ENCODE measurements around the gene PDE9A. TPM values are rescaled to one million over a fixed set of nuclear protein-coding genes. Genes with fewer than 3 reads are reported as not detected.

Gene PDE9A
- total and polyA plus RNA-seq, 9 donors, result 3.9 to 11.3 (median 6.9) TPM

DNA sequence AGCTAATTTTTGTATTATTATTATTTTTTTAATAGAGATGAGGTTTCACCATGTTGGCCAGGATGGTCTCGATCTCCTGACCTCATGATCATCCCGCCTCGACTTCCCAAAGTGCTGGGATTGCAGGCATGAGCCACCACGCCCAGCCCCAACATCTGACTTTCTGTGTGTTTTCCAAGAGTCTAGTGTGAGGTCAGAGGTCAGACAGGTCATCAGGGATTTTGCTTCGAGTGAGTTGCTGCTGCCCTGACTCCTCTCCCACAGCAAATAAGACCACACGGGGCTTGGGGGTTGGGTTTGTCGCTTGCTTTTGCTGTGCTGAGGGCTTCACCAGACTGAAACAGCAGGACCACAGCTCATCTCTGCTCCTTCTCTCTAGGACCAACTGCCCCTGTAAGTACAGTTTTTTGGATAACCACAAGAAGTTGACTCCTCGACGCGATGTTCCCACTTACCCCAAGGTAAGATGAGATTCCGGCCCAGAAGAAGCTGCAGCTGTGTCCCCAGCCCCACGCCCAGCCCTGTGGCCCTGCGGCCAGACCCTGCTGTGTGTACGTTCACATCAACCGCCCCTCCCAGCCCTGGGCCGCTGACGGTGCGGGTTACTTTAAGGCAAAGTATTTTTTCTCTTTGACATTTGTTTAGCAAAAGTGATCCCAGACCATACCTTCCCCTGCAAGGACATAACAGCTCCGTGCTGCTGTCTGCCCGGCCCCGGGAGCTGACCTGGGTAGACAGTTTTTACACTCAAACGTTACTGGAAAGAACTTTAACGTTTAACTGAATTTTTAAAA lies 97.5 kb downstream of the PDE9A start:
- H3K27me3 ChIP-seq, result no peaks in the 10 kb centered on the region
- no peaks in the 10 kb centered on the region for H3K9me3 ChIP-seq
- no peak for DNase-seq
- no peaks in the 10 kb centered on the region for H3K4me1 ChIP-seq (ENCODE audit: insufficient read depth)
- no peak overlapping the region for H3K4me3 ChIP-seq
- H3K27ac ChIP-seq, result no peak overlapping the region
- 88 to 90% (median 89%) methylated on average over 23 of the region's 23 CpGs for WGBS, 3 donors
- intact Hi-C loops (cut with DNase I), result no loop called here
- no peaks in the 10 kb centered on the region for H3K36me3 ChIP-seq
- TF ChIP-seq, protein P1, sequence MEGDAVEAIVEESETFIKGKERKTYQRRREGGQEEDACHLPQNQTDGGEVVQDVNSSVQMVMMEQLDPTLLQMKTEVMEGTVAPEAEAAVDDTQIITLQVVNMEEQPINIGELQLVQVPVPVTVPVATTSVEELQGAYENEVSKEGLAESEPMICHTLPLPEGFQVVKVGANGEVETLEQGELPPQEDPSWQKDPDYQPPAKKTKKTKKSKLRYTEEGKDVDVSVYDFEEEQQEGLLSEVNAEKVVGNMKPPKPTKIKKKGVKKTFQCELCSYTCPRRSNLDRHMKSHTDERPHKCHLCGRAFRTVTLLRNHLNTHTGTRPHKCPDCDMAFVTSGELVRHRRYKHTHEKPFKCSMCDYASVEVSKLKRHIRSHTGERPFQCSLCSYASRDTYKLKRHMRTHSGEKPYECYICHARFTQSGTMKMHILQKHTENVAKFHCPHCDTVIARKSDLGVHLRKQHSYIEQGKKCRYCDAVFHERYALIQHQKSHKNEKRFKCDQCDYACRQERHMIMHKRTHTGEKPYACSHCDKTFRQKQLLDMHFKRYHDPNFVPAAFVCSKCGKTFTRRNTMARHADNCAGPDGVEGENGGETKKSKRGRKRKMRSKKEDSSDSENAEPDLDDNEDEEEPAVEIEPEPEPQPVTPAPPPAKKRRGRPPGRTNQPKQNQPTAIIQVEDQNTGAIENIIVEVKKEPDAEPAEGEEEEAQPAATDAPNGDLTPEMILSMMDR (IDR thresholded peaks at IDR 0.05), result no peak
- TF ChIP-seq POLR2A (IDR thresholded peaks at IDR 0.05) (no peak), EP300 (IDR thresholded peaks at IDR 0.05) (no peak)

DNA sequence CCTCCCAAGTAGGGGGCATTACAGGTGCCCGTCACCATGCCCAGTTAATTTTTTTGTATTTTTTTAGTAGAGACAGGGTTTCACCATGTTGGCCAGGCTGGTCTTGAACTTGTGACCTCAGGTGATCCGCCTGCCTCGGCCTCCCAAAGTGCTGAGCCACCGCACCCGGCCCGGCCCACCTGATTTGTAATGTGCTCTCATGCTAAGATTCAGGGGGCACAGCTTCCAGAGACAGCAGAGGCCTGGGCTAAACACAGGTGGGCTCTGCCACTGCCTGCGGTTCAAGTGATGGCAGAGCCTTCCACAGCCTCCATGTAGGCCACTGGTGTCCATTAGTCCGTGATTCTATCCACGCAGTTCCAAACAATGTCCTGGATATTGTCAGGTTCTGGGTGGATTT lies 98.4 kb downstream of the PDE9A start:
- no peak for DNase-seq
- intact Hi-C loops (cut with DNase I), result no loop called here
- Histone ChIP-seq H3K36me3 (no peaks in the 10 kb centered on the region), H3K27ac (no peak overlapping the region), H3K4me3 (no peak overlapping the region), H3K9me3 (no peaks in the 10 kb centered on the region), H3K4me1 (ENCODE audit: insufficient read depth) (no peaks in the 10 kb centered on the region), H3K27me3 (no peaks in the 10 kb centered on the region)
- no peak for TF ChIP-seq POLR2A (IDR thresholded peaks at IDR 0.05)
- no peak for TF ChIP-seq EP300 (IDR thresholded peaks at IDR 0.05)
- TF ChIP-seq, protein P1 (IDR thresholded peaks at IDR 0.05), result no peak
- 94 to 96% (median 95%) methylated on average over 9 of the region's 9 CpGs for WGBS, 3 donors

DNA sequence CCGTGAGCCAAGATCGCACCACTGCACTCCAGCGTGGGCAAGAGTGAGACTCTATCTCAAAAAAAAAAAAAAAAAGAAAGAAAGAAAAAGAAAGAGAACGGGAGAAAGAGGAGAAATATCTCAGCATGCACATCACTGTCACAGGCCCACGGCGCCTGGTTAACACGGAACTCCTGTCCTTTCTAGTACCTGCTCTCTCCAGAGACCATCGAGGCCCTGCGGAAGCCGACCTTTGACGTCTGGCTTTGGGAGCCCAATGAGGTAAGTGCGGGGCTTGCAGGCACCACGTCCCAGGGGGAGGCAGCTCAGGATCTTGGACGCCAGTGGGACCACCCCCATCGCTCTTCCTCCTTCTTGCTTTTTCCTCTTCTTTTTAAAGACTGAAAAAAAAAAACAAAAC lies 100.4 kb downstream of the PDE9A start:
- H3K4me3 ChIP-seq, result no peak overlapping the region
- no peaks in the 10 kb centered on the region for H3K36me3 ChIP-seq
- intact Hi-C loops (cut with DNase I), result no loop called here
- H3K27ac ChIP-seq, result no peak overlapping the region
- no peaks in the 10 kb centered on the region for H3K4me1 ChIP-seq (ENCODE audit: insufficient read depth)
- TF ChIP-seq, protein P1 (IDR thresholded peaks at IDR 0.05), result no peak
- TF ChIP-seq POLR2A (IDR thresholded peaks at IDR 0.05) (no peak), EP300 (IDR thresholded peaks at IDR 0.05) (no peak)
- DNase-seq, result no peak
- no peaks in the 10 kb centered on the region for H3K27me3 ChIP-seq
- WGBS, 3 donors, result 91 to 93% (median 92%) methylated on average over 15 of the region's 15 CpGs
- no peaks in the 10 kb centered on the region for H3K9me3 ChIP-seq

DNA sequence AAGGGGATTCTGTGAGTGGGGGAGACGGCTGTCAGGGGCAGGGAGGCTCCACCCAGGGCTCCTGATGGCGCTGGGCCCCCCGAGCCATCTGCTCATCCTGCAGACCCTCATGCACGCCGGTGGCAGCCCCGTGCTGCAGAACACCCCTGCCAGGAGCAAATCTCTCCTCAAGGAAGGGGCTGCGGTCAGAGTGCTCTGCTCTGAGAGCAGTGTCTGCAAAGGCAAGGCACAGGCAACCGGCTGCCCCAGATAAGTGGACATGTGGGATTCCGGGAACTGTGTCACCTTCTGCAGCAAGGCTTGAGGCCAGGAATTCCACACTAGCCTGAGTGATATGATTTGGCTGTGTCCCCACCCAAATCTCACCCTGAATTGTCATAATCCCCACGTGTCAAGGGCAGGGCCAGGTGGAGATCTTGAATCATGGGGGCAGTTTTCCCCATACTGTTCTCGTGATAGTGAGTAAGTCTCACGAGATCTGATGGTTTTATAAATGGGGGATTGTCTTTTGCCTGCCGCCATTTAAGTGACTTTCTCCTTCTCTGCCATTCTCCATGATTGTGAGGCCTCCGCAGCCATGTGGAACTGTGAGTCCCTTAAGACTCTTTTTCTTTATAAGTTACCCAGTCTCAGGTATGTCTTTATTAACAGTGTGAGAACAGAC lies 101.0 kb downstream of the PDE9A start:
- DNase-seq, result no peak
- H3K36me3 ChIP-seq, result no peaks in the 10 kb centered on the region
- H3K9me3 ChIP-seq, result no peaks in the 10 kb centered on the region
- intact Hi-C loops (cut with DNase I), result no loop called here
- no peaks in the 10 kb centered on the region for H3K4me1 ChIP-seq (ENCODE audit: insufficient read depth)
- H3K4me3 ChIP-seq, result no peak overlapping the region
- WGBS, 3 donors, result 78 to 82% (median 79%) methylated on average over 14 of the region's 14 CpGs
- no peaks in the 10 kb centered on the region for H3K27me3 ChIP-seq
- no peak overlapping the region for H3K27ac ChIP-seq
- TF ChIP-seq, protein P1 (IDR thresholded peaks at IDR 0.05), result no peak
- TF ChIP-seq POLR2A (IDR thresholded peaks at IDR 0.05) (no peak), EP300 (IDR thresholded peaks at IDR 0.05) (no peak)
